Ramos (cell line): ENCODE measurements around the gene VASN.
"Not testable (repeated sequence)": the region's sequence is repeated elsewhere in the genome, so short reads cannot be mapped to it uniquely, and the experiment has no call there.

Source experiments
- in situ Hi-C: fragments of 300-500 bp; cut with MboI; formaldehyde crosslinking; loops from one replicate; pipeline ENCODE4 v1.14.3; 2022; ENCODE audit warnings: low sequenced_read_pairs; ENCODE audit not compliant: unreplicated experiment

Gene VASN

DNA sequence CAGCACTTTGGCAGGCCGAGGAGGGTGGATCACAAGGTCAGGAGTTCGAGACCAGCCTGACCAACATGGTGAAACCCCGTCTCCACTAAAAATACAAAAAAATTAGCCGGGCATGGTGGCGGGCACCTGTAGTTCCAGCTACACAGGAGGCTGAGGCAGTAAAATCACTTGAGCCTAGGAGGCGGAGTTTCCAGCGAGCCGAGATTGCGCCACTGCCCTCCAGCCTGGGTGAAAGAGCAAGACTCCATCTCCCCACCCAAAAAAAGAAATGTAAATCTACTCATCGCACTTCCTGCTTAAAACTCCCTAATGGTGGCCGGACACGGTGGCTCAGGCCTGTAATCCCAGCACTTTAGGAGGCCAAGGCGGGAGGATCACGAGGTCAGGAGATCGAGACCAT, 22.2 kb downstream of the VASN start:
- in situ Hi-C loops: not testable (repeated sequence)

DNA sequence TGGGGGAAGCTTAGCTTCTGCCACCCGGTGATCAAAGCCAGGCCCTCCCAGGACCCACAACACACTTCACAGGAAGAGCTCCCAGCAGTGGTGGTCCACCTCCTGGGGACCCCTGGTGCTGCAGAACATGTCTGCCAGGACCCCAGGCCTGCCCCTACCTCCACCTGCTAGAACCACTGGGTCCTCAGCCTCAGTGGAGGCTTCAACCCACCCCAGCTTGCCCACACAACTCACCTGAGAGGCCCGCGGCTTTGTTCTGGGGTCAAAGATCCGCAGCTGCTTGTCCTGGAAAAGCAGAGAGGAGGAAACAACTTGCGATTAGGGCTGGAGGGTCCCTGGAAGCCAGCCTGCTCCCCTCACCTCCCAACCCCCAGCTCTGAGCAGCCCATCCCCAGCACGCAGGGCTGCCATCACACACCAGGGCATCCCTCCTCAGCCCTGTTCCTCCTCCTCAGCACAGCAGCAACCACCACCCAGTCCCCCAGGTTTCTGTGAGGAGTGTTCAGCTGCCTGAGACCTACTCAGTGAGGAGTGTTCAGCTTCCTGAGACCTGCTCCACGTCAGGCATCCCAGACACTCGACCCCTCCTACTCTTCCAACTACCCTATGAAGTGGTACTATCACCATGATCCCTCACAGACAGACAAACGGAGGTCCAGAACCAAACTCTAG, 23.5 kb downstream of the VASN start:
- in situ Hi-C loops: loop anchor here (5.0 kb wide), 1 partner anchor 33 kb away; no protein-coding TSS in a partner anchor

DNA sequence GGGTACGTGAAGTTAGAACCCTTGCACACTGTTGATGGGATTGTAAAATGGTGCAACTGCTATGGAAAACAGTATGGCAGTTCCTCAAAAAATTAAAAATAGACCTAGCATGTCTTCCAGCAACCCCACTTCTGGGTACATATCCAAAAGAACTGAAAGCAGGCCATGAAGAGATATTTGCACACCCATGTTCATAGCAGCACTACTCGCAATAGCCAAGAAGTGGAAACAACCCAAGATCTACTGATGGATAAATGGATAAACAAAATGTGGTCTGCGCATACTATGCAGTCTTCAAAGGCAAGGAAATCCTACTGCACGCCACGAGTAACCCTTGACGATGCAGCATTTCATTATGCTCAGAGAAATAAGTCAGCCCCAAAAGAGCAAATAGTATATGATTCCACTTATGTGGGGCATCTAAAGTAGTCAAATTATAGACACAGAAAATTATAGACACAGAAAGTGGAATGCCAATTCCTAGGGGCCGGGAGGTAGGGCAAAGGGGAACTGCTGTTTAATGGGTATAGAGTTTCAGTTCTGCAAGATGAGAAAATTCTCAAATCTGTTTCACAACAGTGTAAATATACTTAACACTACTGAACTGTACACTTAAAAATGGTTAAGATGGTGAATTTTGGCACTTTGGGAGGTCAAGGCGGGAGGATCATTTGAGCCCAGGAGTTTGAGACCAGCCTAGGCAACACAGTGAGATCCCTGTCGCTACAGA, 27.5 kb downstream of the VASN start:
- in situ Hi-C loops: loop anchor here (5.0 kb wide), 1 partner anchor 37 kb away; no protein-coding TSS in a partner anchor

- in situ Hi-C loops: no loop called here
Measured at GRCh38 chr16:4401094-4401501, 29.4 kb downstream of the VASN start.

GRCh38 chr16:4401510-4401909, 29.9 kb downstream of the VASN start:
- in situ Hi-C loops: no loop called here

- in situ Hi-C loops: no loop called here
Measured at GRCh38 chr16:4402439-4403132, 30.9 kb downstream of the VASN start.

GRCh38 chr16:4403133-4403949, 31.7 kb downstream of the VASN start:
- in situ Hi-C loops: no loop called here

- in situ Hi-C loops: no loop called here
Measured at GRCh38 chr16:4404247-4404966, 32.8 kb downstream of the VASN start.

- in situ Hi-C loops: no loop called here
Measured at GRCh38 chr16:4404967-4405696, 33.5 kb downstream of the VASN start.

DNA sequence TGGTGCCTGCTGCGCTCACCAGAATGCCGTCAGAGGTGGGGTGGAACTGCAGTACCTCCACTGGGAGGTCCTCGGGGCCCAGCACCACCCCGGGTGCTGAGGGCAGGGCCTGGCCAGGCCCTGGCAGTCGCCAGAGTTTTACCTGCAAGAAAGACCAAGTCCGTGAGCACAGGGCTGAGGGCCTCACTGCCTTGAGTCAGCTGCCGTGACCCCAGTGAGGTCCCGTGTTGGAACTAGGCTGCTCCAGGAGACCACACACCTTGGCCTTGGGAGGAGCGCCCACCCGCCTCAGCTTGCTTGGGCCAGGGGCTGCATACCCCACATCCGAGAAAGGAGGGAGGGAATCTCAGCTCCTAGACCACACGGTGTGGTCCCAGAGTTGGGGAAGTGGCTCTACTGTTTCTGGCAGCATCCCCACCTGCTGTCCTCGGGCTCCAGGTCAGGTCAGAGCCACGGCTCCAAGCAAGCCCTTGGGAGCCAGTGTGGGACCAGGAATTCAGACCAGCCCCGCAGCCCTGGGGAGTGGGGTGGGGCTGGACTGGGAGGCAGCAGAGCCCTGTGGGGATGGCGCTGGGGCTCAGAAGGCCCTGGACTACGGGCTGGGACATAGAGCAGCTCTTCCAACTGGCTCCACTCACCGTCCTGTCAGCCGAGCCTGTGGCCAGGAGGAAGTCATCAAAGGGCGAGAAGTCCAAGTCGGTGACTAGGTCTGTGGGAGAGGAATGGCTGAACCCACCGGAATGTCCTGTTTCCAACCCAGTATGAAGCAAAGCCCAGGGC, 36.1 kb downstream of the VASN start:
- in situ Hi-C loops: no loop called here

DNA sequence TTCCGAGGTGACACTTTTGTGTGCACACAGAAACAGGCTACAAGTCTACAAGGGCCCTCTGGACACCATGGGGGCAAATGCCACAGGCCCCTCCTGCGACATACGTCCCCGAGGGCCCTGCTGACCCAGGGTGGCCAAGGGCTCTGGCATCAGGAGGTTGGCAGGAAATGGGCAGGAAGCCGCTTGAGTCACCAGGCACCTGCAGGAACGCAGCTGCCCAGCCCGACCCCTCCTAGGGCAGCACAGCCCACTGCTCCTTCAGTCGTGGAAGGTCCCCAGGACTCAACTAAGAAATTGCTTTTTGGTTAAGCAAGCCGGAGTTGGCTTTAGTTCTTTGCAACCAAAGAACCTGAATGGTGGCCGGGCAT, 36.7 kb downstream of the VASN start:
- in situ Hi-C loops: no loop called here

DNA sequence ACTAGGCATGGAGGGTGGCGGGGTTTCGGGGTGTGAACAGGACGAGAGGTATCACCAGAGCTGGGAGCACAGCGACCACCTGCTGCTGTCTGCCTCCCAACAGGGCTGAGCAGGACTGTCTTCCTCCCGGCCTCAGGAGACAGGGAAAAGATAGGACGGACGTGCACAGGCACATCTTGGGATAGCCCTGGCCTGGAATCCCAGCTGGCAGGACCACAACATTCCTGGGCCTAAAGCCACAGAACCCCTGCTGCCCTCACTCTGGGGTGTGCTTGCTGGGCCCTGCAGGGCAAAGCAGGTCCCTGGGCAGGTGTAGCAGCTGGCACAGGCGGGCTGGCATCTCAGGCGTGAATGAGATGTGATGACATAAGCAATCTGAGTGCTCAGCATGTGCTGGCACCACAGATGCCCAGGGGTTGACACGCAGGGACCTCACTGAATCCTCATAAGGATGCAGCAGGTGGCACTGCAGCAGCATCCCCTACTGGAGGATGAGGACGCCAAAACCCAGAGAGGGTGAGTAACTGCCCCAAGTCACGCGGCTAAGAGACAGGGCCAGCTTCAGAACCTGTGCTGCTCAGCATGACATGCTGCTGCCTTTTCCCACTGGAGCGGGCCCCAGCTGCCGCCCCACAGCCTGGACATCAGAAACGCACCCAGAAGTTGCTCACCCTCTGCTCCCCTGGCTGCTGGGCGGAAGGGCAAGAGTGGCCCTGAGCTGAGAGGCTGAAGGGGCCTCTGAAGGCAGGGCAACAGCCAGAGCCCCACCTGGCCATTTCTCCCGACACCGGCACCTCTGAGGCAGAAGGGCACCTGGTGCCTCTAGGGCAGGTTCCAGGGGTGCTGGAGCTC, 37.7 kb downstream of the VASN start:
- in situ Hi-C loops: no loop called here

DNA sequence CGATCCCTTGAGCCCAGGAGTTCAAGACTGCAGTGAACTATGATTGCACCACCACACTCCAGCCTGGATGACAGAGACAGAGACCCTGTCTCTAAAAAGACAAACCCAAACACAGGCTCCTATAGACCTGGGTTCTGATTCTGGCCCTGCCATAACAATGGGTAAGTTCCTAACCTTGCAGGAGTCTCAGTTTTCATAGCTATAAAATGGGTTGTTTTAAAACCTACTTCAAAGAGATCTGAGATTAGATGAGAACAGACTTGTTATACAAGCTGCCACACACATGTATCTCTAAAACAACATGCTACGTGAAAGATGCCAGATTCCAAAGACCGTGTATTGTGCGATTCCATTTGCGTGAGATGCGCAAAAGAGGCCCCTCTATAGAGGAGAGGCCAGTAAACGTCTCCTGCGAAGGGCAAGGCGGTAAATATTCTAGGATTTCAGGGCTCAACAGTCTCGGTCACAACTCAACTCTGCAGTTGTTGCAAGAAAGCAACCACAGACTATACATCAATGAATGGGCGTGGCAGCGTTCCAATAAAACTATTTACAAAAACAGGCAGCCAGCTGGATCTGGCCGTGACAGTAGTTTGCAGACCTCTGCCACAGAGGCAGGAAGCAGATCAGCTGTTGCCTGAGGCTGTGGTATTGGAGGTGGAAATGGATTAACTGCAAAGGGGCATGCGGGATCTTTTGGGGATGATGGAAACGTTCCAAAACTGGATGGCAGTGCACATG, 38.9 kb downstream of the VASN start:
- in situ Hi-C loops: no loop called here

DNA sequence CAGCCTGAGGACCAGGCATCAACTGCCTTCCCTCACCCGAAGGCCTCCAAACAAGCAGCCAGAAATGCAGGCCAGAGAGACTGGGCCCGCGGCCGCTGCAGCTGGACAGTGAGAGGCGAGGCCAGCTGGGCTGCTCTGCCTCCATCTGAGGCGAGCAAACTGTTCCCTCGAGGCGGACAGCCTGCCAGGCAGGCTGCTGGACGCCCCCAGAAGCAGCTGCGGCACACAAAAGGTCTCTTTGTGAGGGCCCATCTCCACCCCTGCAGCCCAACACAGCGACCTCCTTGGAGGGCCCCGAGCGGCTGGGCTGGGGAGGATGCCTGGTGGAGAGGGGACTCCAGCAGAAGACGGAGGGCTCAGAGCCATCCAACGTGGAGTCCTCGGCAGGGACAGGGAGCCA, 40.0 kb downstream of the VASN start:
- in situ Hi-C loops: no loop called here

- in situ Hi-C loops: no loop called here
Measured at GRCh38 chr16:4412159-4412558, 40.5 kb downstream of the VASN start.

GRCh38 chr16:4412854-4413253, 41.2 kb downstream of the VASN start:
- in situ Hi-C loops: no loop called here
